Loucy (cell line): ENCODE results near the gene SELENOO.

Experiments used
- H2AFZ ChIP-seq: fragments of 200-600 bp; sonication (generic); 2 replicates; pipeline ENCODE4 v1.6.0; 2016; ENCODE audit warnings: antibody characterized with exemption, mild to moderate bottlenecking, low read length, moderate library complexity
- H3F3A ChIP-seq: fragments of 200-600 bp; 2 replicates; pipeline ENCODE4 v1.6.0; 2016; ENCODE audit warnings: antibody characterized with exemption, low read depth, mild to moderate bottlenecking
- H3K27me3 ChIP-seq: fragments of 200-600 bp; sonication (generic); 2 replicates; pipeline ENCODE4 v1.6.1; 2014; ENCODE audit warnings: low read length, mild to moderate bottlenecking; ENCODE audit not compliant: insufficient read depth, poor library complexity, severe bottlenecking
- H3K36me3 ChIP-seq: fragments of 200-600 bp; sonication (generic); 2 replicates; pipeline ENCODE4 v1.6.1; 2016; ENCODE audit warnings: low read length; ENCODE audit not compliant: insufficient read depth
- H3K4me1 ChIP-seq: fragments of 200-600 bp; sonication (generic); 2 replicates; pipeline ENCODE4 v1.5.1; 2014; ENCODE audit warnings: low read length, mild to moderate bottlenecking; ENCODE audit not compliant: insufficient read depth, poor library complexity, severe bottlenecking
- H3K4me2 ChIP-seq: fragments of 200-600 bp; sonication (generic); 2 replicates; pipeline ENCODE4 v1.6.0; 2014; ENCODE audit warnings: antibody characterized with exemption, low read length, low read depth, mild to moderate bottlenecking; ENCODE audit not compliant: poor library complexity, severe bottlenecking
- H3K4me3 ChIP-seq: fragments of 200-600 bp; sonication (generic); 2 replicates; pipeline ENCODE4 v1.5.1; 2014; ENCODE audit warnings: low read length, mild to moderate bottlenecking, mixed read lengths; ENCODE audit not compliant: poor library complexity, severe bottlenecking
- H3K79me2 ChIP-seq: fragments of 200-600 bp; sonication (generic); 2 replicates; pipeline ENCODE4 v1.6.1; 2014; ENCODE audit warnings: low read length; ENCODE audit not compliant: insufficient read depth
- H3K9ac ChIP-seq: fragments of 200-600 bp; sonication (generic); 2 replicates; pipeline ENCODE4 v1.6.0; 2014; ENCODE audit warnings: mild to moderate bottlenecking, low read depth, low read length, moderate library complexity; ENCODE audit not compliant: poor library complexity, severe bottlenecking
- H3K9me2 ChIP-seq: fragments of 200-600 bp; sonication (generic); replicated peaks from 2 replicates; pipeline ENCODE4 v1.6.1; 2016; ENCODE audit warnings: low read depth, low read length, mixed read lengths
- H3K9me3 ChIP-seq: fragments of 200-600 bp; sonication (generic); 2 replicates; pipeline ENCODE4 v1.6.1; 2014; ENCODE audit warnings: mild to moderate bottlenecking, antibody characterized with exemption, low read length, low read depth; ENCODE audit not compliant: insufficient read depth
- H4K20me1 ChIP-seq: fragments of 200-600 bp; sonication (generic); 2 replicates; pipeline ENCODE4 v1.6.0; 2014; ENCODE audit warnings: antibody characterized with exemption, low read length, mild to moderate bottlenecking; ENCODE audit not compliant: insufficient read depth, poor library complexity, severe bottlenecking
- CTCF ChIP-seq: fragments of 200-600 bp; sonication (generic); conservative IDR thresholded peaks from 2 replicates; pipeline ENCODE4 v1.5.1; 2014; ENCODE audit warnings: mild to moderate bottlenecking, antibody characterized with exemption, low read length
- EZH2phosphoT487 ChIP-seq: fragments of 200-600 bp; IDR thresholded peaks from 2 replicates; pipeline ENCODE4 v1.6.1; 2018; ENCODE audit warnings: antibody characterized with exemption, mild to moderate bottlenecking, moderate library complexity, borderline replicate concordance

The SELENOO gene

GRCh38 chr22:50190941-50191741 lies 9.7 kb upstream of the SELENOO start:
- no peaks in the 10 kb centered on the region for H3K27me3 ChIP-seq
- H3K79me2 ChIP-seq: peaks cover 76% of the 10 kb centered on the region
- H3K4me2 ChIP-seq: peak overlapping the region; percentile 96
- H3K9ac ChIP-seq: peak overlapping the region; percentile 92
- peaks cover 52% of the 10 kb centered on the region for H3K4me1 ChIP-seq
- H3F3A ChIP-seq: peaks cover 13% of the 10 kb centered on the region; the same call in 1 of the 2 replicates
- H3K36me3 ChIP-seq: peaks cover 17% of the 10 kb centered on the region; the same call in 1 of the 2 replicates
- H3K9me2 ChIP-seq: no peaks in the 10 kb centered on the region
- TF ChIP-seq EZH2phosphoT487: no peak
- no peak for TF ChIP-seq CTCF
- H3K4me3 ChIP-seq: peak overlapping the region; percentile 94
- H3K9me3 ChIP-seq: no peaks in the 10 kb centered on the region
- no peak overlapping the region for H2AFZ ChIP-seq
- H4K20me1 ChIP-seq: peaks cover 32% of the 10 kb centered on the region

DNA sequence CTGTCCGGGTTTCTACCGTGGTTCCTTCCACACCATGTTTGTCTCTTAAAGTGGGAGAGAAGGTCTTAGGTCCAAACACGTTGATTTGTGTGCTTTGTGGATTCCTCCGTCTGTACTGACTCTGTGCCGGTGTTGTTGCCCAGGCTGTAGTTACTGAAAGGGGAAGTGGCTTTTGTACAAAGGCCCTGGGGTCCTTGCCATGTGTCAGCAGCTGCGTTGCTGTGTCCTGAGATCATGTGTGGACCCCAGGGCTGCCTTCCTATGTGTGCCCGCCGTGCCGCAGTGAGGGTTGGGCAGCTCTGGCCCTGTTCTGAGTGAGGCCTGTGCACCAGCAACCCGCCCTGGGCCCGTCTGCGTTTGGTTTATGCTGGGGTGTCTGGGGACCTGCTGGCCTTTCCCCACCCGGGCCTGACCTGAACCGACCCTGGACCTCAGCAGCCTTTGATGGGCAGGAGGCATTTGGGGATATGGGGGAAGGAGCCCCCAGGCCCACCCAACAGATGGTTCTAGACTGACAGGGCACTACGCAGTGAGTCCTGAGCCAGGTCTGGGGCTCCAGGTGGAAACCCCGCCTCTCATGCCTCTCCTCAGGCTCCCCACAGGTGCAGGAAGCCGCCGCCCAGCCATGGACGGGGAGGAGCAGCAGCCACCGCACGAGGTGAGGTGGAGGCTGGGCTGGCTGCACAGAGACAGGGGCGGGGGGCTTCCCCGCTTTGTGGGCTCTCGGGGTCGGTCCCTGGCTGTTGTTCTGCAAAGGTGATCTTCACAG lies 8.2 kb upstream of the SELENOO start:
- H3F3A ChIP-seq: peaks cover 13% of the 10 kb centered on the region; the same call in 1 of the 2 replicates

GRCh38 chr22:50193621-50194020 lies 7.2 kb upstream of the SELENOO start:
- peaks cover 41% of the 10 kb centered on the region for H3K4me1 ChIP-seq
- peaks cover 22% of the 10 kb centered on the region; the same call in 1 of the 2 replicates for H3K36me3 ChIP-seq
- H3K4me3 ChIP-seq: no peak overlapping the region
- peaks cover 52% of the 10 kb centered on the region for H3K79me2 ChIP-seq
- no peak overlapping the region for H2AFZ ChIP-seq
- H3K9me3 ChIP-seq: no peaks in the 10 kb centered on the region
- H3F3A ChIP-seq: peaks cover 13% of the 10 kb centered on the region; the same call in 1 of the 2 replicates
- H3K4me2 ChIP-seq: peak overlapping the region; percentile 96
- H3K9ac ChIP-seq: peak overlapping the region; percentile 92
- no peaks in the 10 kb centered on the region for H3K27me3 ChIP-seq
- no peaks in the 10 kb centered on the region for H3K9me2 ChIP-seq
- TF ChIP-seq CTCF (no peak), EZH2phosphoT487 (no peak)
- H4K20me1 ChIP-seq: peaks cover 20% of the 10 kb centered on the region

More for the DNA sequence above, 8.2 kb upstream of the SELENOO start:
- H4K20me1 ChIP-seq: peaks cover 20% of the 10 kb centered on the region
- H3K9me2 ChIP-seq: no peaks in the 10 kb centered on the region
- H3K9ac ChIP-seq: peak overlapping the region; percentile 92
- peak overlapping the region; percentile 94 for H3K4me3 ChIP-seq
- no peaks in the 10 kb centered on the region for H3K9me3 ChIP-seq
- H3K79me2 ChIP-seq: peaks cover 62% of the 10 kb centered on the region
- H2AFZ ChIP-seq: no peak overlapping the region
- H3K4me1 ChIP-seq: peaks cover 45% of the 10 kb centered on the region
- TF ChIP-seq CTCF: no peak
- no peak for TF ChIP-seq EZH2phosphoT487
- H3K36me3 ChIP-seq: peaks cover 22% of the 10 kb centered on the region; the same call in 1 of the 2 replicates
- peak overlapping the region; percentile 96 for H3K4me2 ChIP-seq
- no peaks in the 10 kb centered on the region for H3K27me3 ChIP-seq
